NCI-H2081 (cell line): ENCODE data around the gene GALNT18.
A peak's percentile ranks its signal among the peaks of the same experiment; 100 is the strongest.

ENCODE experiments used
- DNase-seq, 2 experiments: peaks; one replicate each; lab custom pipeline; 2025; lab: John Stamatoyannopoulos, UW

GALNT18 gene

DNA sequence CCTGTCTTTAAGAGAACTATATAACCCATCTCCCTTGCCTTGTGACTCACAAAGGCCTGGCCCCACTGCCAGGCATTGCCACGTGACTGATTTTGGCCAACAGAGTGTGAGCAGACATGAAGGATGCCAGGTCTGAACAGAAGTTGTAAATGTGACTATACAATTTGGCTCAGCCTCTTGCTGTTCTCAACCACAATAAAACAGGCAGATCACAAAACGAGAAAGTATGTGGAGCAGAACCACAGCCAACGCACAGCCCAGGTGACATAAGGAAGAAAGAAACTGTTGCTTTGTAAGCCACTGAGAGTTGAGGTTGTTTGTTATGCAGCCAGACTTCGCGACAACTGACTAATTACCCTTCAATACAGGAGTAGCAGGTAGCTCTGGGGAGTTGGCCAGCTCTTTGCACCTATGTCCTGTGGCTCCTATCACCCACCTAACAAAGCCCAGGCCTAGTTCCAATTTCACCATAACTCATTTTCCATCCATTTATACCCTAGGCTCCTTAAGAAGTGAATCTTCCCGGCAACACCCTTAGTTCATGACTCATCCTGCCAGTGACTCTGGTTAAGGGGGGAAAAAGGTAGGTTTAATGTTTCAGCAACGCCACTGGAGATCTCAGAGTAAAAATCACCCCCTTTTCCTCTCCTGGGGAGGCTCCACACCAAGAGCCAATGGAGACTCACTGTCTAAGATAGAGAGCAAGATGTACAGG is 53.7 kb downstream of the GALNT18 start:
- no peak for DNase-seq

DNA sequence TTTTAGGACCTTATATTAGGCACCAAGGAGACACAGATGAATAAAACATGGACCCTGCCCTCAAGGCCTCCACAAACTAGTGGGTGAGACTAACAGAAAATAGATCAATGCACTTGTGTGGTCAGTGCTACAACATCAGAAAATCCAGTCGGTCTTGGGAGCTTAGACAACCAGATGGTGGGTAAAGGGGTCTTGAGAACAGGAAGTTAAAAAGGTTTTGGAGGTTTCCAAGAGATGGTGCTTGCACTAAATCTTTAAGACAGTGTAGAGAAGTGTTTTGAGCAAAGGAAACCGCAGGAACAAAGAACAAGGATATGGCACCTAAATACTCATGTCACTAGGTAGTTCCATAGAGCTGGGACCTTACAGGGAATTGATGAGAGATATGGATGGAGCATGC is 56.2 kb downstream of the GALNT18 start:
- no peak for DNase-seq

DNA sequence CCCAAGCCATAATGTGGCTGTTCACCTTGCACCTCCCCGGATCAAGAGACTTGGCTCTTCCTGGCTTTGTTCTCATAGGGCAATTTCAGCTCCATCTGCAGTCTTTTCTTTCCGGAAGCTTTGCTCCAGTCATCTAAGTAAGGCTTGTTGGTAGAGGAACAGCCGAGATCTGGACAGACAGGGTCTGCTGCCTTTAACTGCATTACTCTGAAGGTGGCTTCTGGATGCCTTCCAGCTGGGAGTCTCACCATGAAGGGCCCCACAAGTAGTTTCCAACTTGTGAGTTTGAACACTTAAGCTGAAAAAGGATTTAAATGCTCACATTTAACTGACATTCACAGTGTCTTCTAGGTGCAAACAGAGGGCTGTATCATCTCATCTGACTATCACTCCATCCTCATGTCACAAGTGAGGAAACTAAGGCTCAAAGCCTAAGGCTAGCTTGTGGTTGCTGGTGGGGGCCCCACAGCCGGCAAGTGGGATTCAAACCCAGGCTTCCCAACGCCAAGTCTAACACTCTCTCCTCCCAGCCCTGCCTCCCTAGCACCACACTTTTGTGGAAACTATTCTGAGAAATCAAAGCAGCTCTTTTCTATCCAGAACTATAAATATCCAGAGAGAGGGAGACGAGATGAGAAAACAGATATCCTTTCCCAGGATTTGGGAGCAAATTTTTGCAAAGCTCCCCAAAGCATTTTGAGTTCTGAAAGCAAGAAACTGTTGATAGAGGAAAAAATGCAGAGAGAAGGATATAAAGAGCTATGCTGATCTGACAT is 58.4 kb downstream of the GALNT18 start:
- no peak for DNase-seq

DNA sequence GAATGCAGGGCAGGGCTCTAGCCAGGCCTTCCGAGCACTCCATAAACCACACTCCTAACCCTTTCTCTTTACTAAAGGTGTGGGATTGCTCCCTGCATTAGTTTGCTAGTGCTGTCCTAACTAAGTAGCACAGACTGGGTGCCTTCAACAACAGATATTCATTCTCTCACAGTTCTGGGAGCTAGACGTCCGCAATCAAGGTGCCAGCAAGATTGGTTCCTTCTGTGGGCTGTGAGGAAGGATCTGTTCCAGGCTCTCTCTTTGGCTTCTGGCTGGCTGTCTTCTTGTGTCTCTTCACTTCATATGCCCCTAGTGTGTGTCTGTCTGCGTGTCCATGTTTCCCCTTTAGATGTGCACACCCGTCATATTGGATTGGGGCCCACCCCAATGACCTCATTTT is 59.8 kb downstream of the GALNT18 start:
- DNase-seq: no peak

DNA sequence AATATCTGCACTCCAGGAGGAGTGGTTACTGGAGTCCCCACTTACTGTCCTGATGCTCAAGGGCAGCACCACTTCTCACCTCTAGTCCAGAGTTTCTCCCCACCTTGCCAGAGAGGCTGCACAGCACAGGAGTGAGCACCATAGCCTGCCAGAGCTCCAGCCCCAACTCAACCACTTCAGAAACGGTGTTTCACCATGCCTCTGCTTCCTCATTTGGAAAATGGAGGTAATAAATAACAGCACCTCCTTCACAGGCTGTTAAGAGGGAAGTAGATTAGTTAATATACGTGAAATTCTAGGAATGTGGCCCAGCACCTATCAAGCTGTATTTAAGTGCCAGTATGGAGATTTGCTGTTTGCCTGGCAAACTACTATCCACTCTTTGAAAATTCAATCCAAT is 63.0 kb downstream of the GALNT18 start:
- no peak for DNase-seq

DNA sequence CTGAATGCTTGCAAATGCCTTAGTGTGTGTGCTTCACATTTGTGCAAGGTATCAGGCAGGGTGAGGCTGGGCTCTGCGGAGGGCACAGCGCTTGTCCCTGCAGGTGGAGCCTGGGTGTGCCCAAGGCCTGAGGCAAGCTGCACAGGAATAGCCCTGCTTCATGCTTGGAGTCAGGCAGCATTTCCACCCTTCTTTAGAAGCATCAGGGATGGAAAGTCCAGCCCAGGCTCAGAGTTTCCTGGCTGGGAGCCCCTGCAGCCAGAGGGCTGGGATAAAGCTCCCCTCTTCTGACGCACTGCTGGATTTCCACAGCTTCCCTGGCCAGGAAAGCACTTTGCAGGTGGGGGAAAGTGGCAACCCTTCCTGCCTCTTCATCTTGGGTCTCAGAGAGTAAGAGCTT is 63.4 kb downstream of the GALNT18 start:
- no peak for DNase-seq

DNA sequence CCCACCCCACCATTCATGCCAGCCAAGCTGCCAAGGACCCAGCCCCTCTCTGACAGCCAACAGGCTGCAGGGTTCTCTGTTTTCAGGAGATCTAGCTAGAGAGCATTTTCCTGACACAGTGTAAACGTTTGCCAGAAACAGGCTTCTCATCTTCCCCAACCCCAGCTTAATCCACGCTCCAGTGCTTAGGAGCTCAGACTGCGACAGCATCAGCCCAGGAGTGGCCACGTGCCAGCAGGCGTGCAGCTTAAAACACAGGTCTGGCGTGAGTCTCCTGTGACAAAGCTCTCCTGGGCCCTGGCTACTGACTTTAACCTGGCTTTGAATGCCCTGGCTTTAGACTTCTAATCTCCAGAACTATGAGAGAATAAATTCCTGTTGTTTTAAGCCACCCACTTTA is 66.6 kb downstream of the GALNT18 start:
- peak; percentile 77 to 90 for DNase-seq

DNA sequence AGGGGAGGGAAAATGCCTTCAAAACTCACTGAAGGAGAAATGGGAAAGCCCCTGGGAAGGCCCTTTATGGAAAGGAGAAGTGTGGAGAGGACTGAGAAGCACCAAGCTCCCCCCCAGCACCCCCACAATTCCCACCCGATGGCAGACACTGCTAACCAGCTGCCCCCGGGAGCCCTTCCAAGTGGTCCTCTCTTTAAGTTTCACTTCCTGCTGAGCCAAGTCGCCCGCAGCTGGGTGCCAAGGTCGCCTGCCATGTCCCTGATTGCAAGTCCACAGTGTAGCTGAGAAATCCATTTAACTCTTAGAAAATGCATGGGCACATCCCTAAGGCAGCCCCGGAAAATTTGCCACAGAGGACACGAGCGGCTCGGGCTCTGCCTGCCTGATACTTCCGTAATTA is 68.2 kb downstream of the GALNT18 start:
- DNase-seq: no peak

DNA sequence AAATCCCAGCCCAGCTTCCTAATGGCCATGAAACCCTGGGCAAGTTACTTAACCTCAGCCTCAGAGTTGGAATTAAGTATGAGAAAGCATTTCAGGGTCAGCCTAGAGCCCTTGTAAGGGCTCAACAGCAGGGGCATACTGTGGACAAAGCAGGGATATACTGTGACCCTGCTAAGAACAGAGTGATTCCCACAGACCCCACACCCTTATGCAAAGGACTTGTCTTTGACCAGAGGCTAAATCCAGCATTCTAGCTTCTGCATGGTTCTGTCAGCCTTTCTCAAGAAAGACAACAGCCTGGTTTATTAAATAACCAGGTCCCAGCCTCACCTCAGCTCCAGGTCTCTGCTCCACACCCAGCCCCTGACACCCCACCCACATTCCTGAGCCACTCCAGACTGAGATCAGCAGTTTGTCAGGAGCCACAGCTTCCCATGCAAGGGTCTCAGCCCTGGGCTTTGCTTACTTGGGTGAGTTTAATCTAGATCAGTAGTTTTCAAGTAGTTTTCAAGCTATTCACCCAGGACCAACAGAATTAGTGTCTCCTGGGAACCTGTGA is 69.2 kb downstream of the GALNT18 start:
- DNase-seq: no peak

DNA sequence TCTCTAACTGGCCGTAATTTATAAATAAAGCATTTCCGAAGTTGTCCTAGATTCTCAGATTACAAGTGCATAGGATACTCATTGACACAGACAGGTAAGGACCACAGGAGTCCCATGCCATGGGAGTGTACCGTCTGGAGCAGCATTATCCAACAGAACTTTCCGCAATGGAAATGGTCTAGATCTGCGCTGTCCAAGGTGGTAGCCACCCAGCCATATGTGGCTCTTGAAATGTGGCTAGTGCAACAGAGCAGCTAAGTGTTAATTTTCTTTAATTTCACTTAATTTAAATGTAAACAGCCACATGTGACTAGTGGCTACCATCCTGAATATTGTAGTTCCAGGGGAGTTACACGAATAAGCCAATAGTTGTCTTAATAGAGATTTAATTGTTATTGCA is 71.3 kb downstream of the GALNT18 start:
- no peak for DNase-seq

DNA sequence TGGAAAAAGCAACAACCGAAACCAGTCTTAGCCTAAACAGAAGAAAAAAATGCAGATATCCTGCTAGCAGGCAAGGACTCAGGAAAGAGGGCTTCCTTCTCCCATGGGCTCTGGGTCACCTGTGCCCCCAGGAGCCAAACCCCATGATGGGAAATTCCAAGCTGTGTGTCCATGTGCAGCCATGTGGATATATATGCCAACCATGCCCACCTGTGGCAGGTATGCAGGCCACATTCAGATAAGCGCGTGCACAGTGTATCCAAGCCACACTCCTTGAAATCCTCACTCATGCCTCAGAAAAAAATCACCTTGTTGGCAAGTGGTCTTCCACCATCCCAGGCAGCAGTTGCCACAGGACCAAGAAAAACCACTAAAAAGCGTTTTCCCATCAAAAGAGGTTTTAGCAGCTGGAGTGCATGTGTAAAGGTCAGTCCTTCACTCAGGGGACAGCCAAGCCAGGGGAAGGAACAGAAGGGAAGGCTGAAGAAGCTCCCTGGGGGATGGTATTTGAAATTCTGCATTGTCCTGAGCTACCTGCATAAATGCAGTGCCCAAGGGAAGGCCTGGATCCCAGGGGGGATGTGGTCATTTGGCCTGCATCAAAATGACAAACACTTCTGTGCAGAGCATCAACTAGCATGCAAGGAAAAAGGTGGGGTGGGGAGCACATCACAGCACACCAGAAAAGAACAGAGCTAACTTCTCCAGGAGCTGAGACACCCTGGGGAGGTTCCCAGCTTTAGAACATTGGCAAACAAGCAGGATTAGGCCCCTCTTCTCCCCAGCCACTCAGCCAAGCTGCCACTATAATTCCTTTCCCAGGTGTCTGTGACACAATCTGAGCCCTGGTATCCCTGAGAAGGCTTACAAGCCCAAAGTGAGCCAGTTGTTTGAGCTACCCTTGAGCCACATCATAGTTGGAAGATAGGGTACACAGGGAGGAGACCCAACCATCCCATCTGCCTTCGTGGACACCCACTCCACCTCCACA is 76.2 kb downstream of the GALNT18 start:
- DNase-seq: no peak

DNA sequence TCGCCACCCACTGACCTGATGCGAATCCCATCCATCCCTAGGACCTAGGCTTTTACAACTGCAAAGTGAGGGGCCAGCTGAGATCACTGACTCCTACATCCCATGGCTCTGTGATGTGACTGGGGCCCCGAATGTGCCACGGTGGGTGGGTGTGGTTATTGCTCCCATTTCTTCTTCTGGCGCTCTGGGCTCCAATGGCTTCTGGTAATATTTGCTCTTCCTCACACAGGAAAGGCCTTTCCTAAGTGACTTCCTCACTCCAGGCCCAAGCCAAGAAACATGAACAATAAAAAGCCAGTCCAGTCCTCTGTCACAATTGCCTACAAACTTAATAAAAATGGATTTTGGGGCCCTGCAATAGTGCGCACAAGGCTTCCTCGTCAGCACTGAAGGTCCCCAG is 78.1 kb downstream of the GALNT18 start:
- no peak for DNase-seq

DNA sequence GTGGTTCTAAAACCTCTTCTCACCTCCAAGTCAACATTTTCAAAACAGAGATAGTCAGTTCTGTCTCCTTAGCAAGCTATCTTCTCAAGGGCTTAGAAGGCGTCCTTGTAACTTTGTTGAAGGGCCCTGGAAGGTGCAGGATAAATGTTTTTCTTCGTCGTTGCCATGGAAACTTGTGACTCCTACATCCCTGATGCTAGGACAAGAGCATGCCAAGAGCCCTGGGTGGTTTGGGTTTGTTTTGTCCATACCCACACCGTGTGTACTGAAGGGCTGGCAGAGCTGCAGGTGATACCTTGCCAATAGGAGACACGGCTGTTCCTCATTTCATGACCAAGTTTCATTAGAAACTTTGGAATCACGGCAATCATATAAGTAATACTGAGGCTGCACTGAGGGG is 81.6 kb downstream of the GALNT18 start:
- DNase-seq: no peak

DNA sequence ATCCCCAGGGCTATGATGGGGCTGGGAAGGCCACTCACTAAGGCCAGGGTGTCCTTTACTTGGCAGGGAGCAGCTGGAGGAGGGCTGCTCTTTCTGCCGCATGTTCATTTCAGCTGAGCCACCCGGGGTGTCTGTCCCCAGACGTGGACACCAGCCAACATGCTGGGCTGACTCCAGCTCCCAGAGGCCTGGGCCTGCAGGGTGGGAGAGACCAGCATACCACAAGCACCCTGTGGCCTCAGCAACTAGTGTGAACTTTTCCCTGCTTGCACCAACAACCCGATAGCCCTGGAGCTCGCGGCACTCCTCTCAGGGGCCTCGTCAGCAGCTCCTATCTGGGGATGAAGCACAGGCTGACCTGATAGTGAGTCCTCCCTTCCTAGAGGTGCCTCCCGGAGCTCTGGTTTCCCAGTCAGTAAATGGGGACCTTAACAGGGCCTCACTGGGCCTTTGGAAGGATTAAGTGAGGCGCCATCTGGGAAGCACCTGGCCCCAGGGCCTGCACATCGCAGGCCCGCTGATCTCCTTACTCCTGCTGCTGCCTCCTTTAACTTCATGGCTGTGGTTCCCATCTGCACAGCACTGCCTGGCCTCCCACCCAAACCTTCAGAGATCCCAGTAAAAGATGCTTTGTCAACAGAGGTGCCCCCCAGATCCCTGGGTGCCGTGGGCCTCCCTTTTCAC is 83.4 kb downstream of the GALNT18 start:
- peak; percentile 62 to 82 for DNase-seq

DNA sequence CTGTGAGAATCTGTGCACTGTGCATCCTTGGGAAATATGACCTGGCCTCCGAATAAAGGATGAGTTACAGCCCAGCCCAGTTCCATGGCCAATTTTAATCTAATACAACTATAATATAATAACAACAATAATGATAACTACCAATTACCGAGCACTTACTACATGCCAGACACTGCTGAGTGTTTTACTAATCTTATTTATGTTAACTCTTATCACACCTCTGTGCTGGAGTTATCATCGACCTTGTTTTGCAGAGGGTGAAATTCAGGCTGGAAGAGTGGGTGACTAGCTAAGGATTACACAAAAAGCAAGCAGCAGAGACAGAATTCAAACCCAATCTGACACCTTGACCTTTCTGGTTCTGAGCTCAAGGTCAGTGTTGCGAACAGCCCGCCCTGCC is 83.9 kb downstream of the GALNT18 start:
- no peak for DNase-seq

DNA sequence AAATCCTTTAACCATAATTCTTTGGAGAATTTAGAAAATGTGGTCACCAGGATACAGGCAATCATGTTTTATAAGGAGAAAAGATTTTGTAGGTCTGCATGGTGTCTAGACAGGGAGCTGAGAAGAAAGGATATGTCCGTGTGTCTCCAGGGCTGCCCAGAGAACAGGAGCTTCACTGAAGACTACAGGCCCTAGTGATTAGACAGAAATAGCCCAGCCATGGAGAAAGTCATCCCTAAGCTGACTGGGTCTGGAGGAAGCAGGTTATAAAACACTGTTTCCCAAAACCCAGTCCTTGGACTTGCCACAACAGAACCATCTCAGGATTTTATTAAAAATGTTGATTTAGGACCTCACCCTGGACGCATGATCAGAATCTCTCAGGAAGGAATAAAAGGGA is 84.4 kb downstream of the GALNT18 start:
- DNase-seq: no peak

DNA sequence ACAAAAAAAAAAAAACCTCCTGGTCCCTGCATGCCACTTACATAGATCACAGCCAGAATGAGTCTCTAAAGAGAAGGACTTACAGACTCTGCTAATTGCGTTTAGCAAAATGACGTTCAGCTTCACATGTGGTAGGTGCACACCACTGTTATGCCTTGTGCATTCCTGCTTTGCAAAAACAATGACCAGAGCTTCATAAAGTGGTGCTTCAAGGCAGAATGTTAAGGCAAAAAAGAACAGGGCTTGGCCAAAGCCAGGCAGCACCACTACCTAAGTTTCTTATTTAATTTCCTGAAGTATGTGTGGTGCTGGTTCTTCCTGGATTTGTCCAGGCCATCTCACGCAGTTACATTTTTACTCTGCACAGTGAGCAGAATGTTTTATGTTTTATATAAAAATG is 85.2 kb downstream of the GALNT18 start:
- no peak for DNase-seq

DNA sequence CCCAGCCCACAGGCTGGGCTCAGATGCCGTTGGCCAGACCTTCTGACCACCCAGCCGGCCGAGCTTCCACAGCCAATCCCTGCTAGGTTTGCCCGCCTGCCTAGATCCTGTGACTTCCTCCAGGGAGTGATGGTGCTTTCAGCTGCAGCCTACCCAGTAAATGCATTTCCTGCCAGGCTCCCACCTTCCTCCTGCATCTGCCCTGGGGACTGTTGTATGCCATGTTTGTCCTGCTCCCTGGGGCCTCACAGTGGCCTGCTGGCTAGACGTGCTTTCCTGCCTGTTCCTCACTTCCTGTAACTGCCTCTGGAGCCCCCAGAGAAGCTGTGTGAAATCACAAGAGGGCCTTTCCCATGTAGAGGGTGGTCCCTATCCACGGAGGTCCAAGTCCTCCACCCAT is 86.2 kb downstream of the GALNT18 start:
- DNase-seq: peak; percentile 62 to 86

DNA sequence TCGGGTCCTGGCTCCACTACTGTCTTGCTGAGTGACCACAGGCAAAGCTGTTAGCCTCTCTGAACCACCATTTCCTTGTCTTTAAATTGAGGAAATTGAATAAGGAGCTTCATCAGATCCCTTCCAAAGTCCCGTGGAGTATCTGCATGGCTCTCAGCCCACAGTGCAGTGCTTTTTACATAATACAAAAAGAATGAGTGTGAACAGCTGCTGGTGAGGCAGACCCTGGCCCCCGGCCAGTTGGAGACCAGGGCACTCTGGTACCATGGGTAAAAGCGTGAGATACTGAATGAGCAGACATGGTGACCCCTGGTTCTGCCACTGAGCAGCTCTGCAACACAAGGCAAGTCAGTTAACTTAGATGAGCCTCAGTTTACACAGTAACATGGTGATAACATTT is 86.8 kb downstream of the GALNT18 start:
- peak; percentile 72 to 87 for DNase-seq

DNA sequence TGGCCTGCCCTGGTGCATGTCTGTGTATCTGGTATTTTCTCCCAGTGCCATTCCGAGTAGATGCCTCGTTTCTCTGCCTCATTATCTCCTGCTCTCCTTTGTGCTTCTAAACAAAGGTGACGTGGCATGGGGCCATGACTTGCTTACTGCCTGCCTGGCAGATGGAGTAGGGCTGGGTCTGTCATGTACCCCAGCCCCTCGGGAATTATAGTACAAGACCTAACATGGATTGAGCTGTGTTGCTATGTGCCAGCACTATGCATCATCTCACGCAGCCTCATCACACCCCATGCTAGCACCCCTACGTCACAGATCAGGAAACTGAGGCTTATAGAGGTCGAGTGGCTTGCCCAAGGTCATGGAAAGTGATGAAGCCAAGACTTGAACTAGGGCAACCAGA is 88.1 kb downstream of the GALNT18 start:
- peak; percentile 3 to 33 for DNase-seq

DNA sequence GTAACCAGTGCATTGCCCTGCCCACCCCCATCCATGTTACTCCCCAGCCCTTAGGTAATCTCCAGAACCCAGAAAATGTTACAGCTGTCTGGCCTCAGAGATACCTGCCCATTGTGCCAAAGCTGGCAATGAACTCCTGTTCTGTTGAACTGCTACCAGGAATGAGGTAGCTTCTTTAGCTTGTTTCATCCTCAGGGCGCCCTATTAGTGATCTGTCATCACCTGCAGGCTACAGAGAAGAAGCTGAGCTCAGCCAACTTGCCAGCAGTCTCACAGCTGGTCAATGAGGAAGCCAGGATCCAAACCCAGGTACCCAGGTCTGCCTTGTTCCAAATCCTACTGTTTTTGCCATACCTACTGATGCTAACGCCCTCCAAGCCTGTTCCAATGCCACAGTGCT is 88.7 kb downstream of the GALNT18 start:
- peak in 1 of 2 experiments; percentile 24 for DNase-seq

DNA sequence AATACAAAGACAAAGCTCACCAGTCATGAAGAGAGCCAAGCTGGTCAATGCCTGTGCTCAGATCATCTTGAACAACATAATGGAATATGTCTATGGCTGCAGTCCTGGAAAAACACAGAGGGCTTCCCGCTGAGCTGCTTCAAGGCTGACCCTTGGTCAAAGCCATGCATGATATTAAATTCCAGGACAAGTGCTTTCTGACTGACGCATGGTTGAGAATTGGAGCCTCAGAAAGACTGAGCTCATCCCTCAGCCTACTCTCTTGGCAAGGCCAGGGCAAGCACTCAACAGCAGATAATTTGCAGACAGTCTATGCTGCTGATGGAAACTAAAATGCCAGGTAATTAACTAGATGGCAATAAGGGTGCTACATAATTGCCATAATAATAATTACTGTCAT is 89.2 kb downstream of the GALNT18 start:
- DNase-seq: no peak
